Ovary (tissue), 9 donors: ENCODE data around the gene SH3RF3. TPM values are rescaled to one million over a fixed set of nuclear protein-coding genes. Genes with fewer than 3 reads are reported as not detected.

ENCODE experiments used
- DNase-seq, 5 donors: peaks; one replicate each; pipeline ENCODE4 v3.0.0-alpha.2; 2019 to 2020
- H3K27ac ChIP-seq, 2 donors: fragments of 200-600 bp; one replicate each; pipeline versions ENCODE4 v1.5.1 to v1.8.0; 2019 to 2022
- H3K27me3 ChIP-seq: fragments of 200-600 bp; one replicate; pipeline ENCODE4 v1.8.0; 2022
- H3K36me3 ChIP-seq: fragments of 200-600 bp; sonication (generic); one replicate; pipeline ENCODE4 v1.5.1; 2019
- H3K4me1 ChIP-seq: one replicate; pipeline ENCODE4 v1.8.1; 2013; ENCODE audit warnings: mild to moderate bottlenecking, moderate library complexity; ENCODE audit not compliant: insufficient read depth
- H3K4me3 ChIP-seq: fragments of 200-600 bp; sonication (generic); one replicate; pipeline ENCODE4 v1.5.1; 2017
- H3K9me3 ChIP-seq, 2 donors: fragments of 200-600 bp in 1 of 2; sonication (generic) in 1 of 2; one replicate each; pipeline versions ENCODE4 v1.5.1 to v1.8.1; 2013 to 2019; ENCODE audit warnings: mild to moderate bottlenecking in 1 of 2, moderate library complexity in 1 of 2
- CTCF ChIP-seq, 3 donors: fragments of 450-650 bp in 2 of 3; fragments of 200-600 bp in 1 of 3; IDR thresholded peaks; one replicate each; pipeline versions ENCODE4 v1.5.1 to v1.8.0; 2016 to 2022; ENCODE audit warnings: antibody characterized with exemption in 3 of 3, mild to moderate bottlenecking in 1 of 3
- EP300 ChIP-seq: sonication (generic); formaldehyde crosslinking; IDR thresholded peaks from one replicate; pipeline ENCODE4 v1.6.1; 2017; ENCODE audit warnings: antibody characterized with exemption
- POLR2A ChIP-seq: fragments of 450-650 bp; IDR thresholded peaks from one replicate; pipeline ENCODE4 v1.6.1; 2017; ENCODE audit warnings: antibody characterized with exemption, mild to moderate bottlenecking, moderate library complexity
- WGBS, 3 donors: extraction: QIAGEN DNeasy Blood & Tissue Kit in 1 of 3; methylation state at CpG; one replicate each; pipeline versions ENCODE4 v1.1.5 to v1.1.7; 2013 to 2017; 5-methylcytosine and 5-hydroxymethylcytosine counted together
- intact Hi-C, 4 donors: fragments of 100-400 bp; cut with DNase I; formaldehyde crosslinking; loops; one replicate each; pipeline versions ENCODE4 v1.11.0 to v1.15.1; 2022 to 2023
- polyA plus RNA-seq, 2 donors: library from polyadenylated mRNA; stranded (reverse); fragments of 200-250 nt in 1 of 2; fragments of 350-450 nt in 1 of 2; fragmentation: Illumina TruSeq in 1 of 2; extraction: RNeasy Lipid Tissue Mini Kit (QIAGEN cat#74804) in 1 of 2; gene quantifications; one replicate each; pipeline ENCODE4 v1.2.3, GENCODE V29; 2013 to 2014
- total RNA-seq, 7 donors: library from RNA; depleted of rRNA in 2 of 7; stranded (reverse); fragments of >200 nt in 2 of 7; fragmentation: NEBNext Ultra II Directional in 3 of 7; extraction: Animal tissue kit (Norgen Biotek cat#: 25700) in 3 of 7; gene quantifications; one replicate each; pipeline versions ENCODE4 v1.1.0 to v1.2.4, GENCODE V29; 2016 to 2023
- donor health status: DM: no; HTN: no; CAD: no; lungs with moderate emphysema.
- donor health status: DM: no; HTN: no; CAD: no.
- donor health status: Bipolar disorder and iron deficiency.
- donor health status: DM: yes; HTN: yes; CAD: no.
- donor health status: DM: no; HTN: no; CAD: no.
- donor health status: DM: yes; HTN: yes; CAD: no.

The SH3RF3 gene
- total and polyA plus RNA-seq, 9 donors = 2.7 to 10.1 (median 4.5) TPM

GRCh38 chr2:109331896-109332848, 203.2 kb downstream of the SH3RF3 start:
- intact Hi-C loops = no loop called here
- H3K4me3 ChIP-seq = no peak overlapping the region
- WGBS, 3 donors = 37 to 59% (median 48%) methylated on average over 24 of the region's 24 CpGs
- DNase-seq = peak in 4 of 5 donors; percentile 34 to 66 (median 60)
- no peak overlapping the region for H3K27ac ChIP-seq
- H3K36me3 ChIP-seq = no peaks in the 10 kb centered on the region
- H3K4me1 ChIP-seq = peaks cover 13% of the 10 kb centered on the region
- TF ChIP-seq CTCF (IDR thresholded peaks at IDR 0.05) (no peak), POLR2A (no peak), EP300 (no peak)
- no peaks in the 10 kb centered on the region for H3K9me3 ChIP-seq
- H3K27me3 ChIP-seq = no peaks in the 10 kb centered on the region

GRCh38 chr2:109332880-109333279, 203.9 kb downstream of the SH3RF3 start:
- no peaks in the 10 kb centered on the region for H3K9me3 ChIP-seq
- no peak overlapping the region for H3K4me3 ChIP-seq
- 90 to 97% (median 92%) methylated on average over 9 of the region's 9 CpGs for WGBS, 3 donors
- H3K27ac ChIP-seq = no peak overlapping the region
- H3K27me3 ChIP-seq = no peaks in the 10 kb centered on the region
- no peak for TF ChIP-seq CTCF (IDR thresholded peaks at IDR 0.05)
- no peak for TF ChIP-seq EP300
- TF ChIP-seq POLR2A = no peak
- no peaks in the 10 kb centered on the region for H3K36me3 ChIP-seq
- H3K4me1 ChIP-seq = peaks cover 13% of the 10 kb centered on the region
- no peak for DNase-seq
- intact Hi-C loops = no loop called here

- DNase-seq = no peak
- WGBS, 3 donors = 89 to 94% (median 92%) methylated on average over 7 of the region's 7 CpGs
Observed at GRCh38 chr2:109333414-109334210, 204.6 kb downstream of the SH3RF3 start.

More at GRCh38 chr2:109333414-109334210, 204.6 kb downstream of the SH3RF3 start:
- Histone ChIP-seq H3K9me3 (no peaks in the 10 kb centered on the region), H3K36me3 (no peaks in the 10 kb centered on the region), H3K4me1 (peaks cover 13% of the 10 kb centered on the region), H3K27me3 (no peaks in the 10 kb centered on the region), H3K4me3 (no peak overlapping the region), H3K27ac (no peak overlapping the region)
- intact Hi-C loops = no loop called here
- no peak for TF ChIP-seq CTCF (IDR thresholded peaks at IDR 0.05)
- no peak for TF ChIP-seq EP300
- no peak for TF ChIP-seq POLR2A
